HG03139 (cell line): Measurements from ENCODE around the gene SPPL2B.

Source experiments
- ATAC-seq: cut with Tn5 transposase; IDR thresholded peaks from one replicate; pipeline ENCODE4 v1.9.1; 2021; ENCODE audit not compliant: unreplicated experiment

SPPL2B gene

DNA sequence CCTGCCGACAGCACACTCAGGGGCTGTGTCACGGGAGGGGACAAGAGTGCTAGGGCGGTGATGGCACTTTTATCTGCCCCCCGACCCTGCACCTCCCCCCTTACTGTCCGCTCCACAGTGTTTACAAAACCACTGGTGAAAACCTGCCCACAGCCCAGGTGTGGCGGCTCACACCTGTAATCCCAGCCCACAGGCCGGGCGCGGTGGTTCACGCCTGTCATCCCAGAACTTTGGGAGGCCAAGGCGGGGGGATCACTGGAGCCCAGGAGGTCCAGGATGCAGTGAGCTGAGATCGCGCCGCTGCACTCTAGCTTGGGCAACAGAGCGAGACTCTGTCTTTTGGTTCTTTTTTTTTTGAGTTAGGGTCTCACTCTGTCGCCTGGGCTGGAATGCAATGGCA lies 32.3 kb upstream of the SPPL2B start:
- ATAC-seq: no peak

- no peak for ATAC-seq
Observed at GRCh38 chr19:2300533-2300932, 28.0 kb upstream of the SPPL2B start.

DNA sequence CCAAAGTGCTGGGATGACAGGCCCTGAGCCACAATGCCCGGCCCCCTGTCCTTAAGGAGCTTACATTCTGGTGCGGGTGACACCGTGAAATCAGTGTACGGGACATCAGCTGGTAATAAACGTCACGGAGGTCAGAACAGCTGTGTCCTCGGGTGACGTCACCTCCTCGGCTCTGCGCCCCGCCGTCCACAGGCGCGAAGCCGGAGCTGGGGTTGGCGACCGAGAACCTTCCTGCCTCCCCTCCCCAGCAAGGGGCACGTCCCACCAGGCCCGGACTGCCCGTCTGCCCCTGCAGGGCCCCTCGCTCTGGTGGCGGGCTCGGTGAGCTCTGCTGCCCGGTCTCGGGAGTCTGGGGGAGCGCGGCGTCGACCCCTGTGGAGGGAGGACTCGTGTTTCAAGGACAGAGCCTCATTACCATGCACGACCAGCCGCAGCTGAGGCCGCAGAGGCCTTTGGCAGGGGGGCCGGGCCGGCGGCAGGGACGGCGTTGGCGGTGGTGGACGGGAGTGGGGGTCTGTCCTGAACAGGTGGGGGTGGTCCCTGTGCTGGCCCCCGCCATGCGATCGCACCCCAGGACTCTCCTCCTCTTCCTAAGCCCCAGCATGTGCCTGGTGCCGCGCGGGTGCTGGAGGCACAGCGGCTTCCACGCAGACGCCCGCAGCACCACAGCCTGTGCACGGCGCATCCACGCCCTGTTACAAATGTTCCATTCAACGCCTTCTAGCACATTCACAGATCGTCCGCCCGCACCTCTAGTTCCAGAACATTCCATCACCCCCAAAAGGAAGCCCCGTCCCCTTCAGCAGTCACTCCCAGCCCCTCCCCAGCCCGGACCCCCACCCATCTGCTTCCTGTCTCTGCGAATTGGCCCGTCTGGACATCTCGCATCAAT lies 25.9 kb upstream of the SPPL2B start:
- no peak for ATAC-seq

DNA sequence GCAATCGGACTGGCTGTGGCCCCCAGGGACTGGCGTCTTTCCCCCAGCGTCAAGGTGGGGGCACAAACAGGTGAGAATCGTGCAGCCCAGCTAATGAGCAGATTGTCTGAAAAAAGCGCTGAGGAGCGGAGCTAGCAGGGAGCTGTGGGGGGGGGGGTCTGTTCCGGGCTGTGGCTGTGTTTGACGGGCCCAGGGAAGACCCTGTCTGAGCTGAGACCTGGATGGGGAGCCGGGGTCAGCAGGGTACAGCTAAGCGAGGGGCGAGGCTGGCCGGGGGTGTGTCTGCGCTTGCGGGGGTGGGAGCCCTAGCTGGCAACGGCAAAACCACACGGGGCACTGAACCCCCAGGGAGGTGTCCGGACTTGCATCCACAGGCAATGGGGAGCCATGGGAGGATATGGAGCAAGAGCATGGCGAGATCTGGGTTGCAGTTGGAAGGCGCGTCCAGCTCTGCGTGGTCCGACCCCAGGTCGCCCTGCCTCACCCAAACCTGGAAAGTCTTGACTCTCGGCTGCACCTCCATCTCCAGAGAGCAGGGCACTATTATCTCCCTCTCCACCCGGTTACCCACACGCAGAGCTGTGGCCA lies 25.2 kb upstream of the SPPL2B start:
- no peak for ATAC-seq

GRCh38 chr19:2305452-2306280 lies 22.8 kb upstream of the SPPL2B start:
- ATAC-seq: no peak

DNA sequence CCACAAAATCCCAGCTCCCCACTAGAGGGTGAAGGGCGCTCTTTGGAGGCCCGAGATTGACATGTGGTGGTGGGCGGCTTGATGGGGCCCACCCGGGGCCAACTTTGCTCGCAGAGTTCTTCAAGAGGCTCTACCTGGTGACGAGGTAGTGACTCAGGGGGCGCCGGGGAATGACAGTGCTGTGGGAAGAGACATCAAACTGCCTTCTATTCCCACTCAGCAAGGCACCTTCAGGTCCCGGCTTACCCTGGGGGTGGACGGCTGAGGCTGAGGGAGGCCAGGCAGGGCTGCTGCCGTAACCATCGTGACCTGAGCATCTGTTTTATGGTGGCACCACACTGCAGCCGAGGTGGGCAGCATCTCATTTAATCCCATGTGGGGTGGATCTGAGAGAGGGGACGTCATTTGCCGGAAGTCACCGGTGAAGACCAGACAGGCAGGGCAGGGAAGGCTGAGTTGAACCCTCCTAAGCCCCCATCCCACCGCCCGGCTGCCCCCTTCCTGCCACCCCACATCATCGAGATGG lies 22.1 kb upstream of the SPPL2B start:
- ATAC-seq: no peak

DNA sequence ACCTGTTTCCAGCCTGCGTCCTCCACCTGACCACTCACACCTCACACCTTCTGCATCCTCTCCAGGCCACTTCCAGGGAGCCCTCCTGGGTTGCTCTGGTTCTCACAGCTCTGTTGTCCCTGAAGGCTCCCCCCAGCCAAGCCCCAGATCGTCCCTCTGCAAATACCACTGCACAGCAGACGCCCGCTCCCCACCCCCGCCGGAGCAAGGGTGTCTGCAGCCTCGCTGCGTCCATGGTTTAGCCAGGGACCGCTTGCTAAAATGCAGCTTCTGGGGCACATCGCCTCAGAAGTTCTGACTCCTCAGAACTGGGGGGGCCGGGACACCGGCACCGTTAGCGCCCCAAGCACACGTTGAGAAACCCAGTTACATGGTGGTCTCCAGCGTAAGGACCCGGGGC lies 21.5 kb upstream of the SPPL2B start:
- ATAC-seq: no peak

- ATAC-seq: no peak
Observed at GRCh38 chr19:2307518-2308012, 20.9 kb upstream of the SPPL2B start.

DNA sequence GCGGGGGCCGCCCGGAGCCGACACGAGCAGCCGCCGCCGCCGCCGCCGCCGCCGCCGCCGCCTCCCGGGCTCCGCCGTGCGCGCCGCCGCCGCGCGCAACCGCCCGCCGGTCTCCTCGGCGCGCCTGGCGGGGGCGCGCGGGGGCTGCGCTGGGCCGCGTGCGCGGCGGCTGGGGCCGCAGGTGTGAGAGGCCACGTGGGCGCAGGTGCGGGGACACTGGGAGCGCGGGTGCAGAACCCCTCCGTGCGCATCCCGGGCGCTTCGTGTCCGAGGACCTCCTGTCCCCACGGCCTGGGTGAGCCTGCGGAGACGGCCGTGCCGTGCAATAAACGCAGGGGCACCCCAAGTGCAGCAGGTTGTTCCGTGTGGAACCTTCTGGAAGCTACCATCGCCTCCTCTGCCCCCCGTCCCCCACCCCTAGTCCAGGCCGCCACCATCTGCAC lies 20.3 kb upstream of the SPPL2B start, which contains the start of gene LINGO3:
Gene LINGO3, minus strand, starts transcription at position 41 of the 443 bp plus-strand sequence. CDS start 16,378 bp downstream, outside the sequence.
- ATAC-seq: no peak

- ATAC-seq: no peak
Observed at GRCh38 chr19:2309734-2310362, 18.6 kb upstream of the SPPL2B start.

- ATAC-seq: no peak
Observed at GRCh38 chr19:2311093-2311492, 17.4 kb upstream of the SPPL2B start.

DNA sequence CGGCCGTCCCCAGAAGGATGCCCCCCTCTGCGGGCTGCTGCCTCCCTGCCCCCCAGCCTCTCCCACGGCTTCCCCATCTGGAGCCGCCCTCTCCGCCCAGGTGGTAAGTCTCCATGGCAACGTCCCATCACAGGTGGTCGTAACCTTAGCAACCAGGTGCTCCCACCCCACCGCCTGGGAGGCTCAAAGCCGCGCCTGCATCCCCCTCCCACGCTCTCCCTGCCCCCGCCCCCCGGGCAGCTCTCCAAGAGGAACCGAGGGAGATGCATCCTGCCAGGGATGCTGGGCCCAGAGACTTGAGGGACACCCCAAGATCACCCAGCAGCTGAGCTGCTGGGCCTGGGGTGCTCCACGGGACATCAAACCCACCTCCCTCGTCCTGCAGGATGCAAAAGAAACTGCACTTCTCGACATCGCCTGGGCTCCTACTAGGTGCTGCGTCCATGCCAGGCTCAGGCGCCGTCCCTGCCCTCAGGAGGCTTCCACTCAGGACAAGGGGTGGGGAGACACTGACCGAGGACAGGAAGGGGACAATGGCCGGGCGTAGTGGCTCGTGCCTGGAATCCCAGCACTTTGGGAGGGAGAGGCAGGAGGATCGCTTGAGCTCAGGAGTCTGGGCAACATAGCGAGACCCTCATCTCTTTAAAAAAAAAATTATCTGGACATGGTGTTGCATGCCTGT lies 15.5 kb upstream of the SPPL2B start:
- ATAC-seq: no peak

- ATAC-seq: no peak
Observed at GRCh38 chr19:2315121-2315817, 13.2 kb upstream of the SPPL2B start.

- no peak for ATAC-seq
Observed at GRCh38 chr19:2315818-2316353, 12.6 kb upstream of the SPPL2B start.

- ATAC-seq: no peak
Observed at GRCh38 chr19:2317300-2317699, 11.2 kb upstream of the SPPL2B start.

DNA sequence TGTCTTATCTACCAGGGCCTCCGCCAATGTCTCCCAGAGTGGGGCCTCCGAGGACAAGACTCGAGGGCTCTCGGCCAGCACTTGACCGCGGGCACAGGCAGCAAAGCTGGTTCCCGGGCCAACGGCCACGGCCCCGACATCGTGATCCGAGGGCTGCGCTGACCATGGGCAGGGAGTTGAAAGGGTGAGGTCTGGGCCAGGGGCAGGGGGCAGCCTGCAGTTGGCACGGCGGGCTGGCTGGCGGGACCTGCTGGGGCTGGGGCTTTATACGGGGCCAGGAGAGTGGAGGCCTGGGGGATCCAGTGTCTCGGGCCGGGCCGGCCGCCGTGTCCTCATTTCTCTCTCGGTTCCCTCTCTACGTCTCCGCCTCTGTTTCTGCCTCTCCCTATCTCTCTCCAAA lies 10.7 kb upstream of the SPPL2B start:
- no peak for ATAC-seq

DNA sequence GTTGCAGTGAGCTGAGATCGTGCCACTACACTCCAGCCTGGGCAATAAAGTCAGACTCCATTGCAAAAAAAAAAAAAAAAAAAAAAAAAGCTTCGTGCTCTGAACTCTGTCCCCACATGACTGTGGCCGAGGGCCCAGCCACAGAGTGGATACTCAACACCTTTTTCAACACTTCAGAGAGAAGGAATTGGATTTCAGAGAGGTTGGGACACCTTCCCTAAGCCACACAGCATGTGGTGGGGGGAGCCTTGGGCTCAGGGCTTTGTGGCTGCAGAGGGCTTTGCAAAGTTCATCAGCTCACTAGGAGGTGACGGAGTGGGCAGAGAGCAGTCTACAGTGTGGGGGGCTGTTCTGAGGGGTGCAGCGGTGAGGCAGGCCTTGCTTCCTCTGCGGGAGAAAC lies 9.6 kb upstream of the SPPL2B start:
- no peak for ATAC-seq

GRCh38 chr19:2319551-2319950 lies 8.9 kb upstream of the SPPL2B start:
- no peak for ATAC-seq

DNA sequence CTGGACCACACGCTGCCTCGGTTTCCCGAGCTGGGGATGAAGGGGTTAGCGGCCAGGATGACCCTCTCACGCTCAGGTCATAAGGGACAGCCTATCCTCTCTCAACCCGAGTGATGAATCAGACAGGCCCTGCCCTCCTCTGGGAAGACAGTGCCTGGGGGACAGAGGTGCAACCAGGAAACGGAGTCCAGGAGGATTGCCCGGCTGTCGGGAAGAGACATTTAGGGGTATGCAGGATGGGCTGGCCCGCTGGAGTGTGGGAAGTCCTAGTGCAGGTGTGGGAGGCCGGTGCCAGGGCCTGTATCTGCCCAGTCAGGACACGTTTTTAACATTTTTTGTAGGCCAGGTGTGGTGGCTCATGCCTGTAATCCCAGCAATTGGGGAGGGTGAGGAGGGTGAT lies 8.4 kb upstream of the SPPL2B start:
- no peak for ATAC-seq
